ENCODE results near the gene COLGALT1.

DNA sequence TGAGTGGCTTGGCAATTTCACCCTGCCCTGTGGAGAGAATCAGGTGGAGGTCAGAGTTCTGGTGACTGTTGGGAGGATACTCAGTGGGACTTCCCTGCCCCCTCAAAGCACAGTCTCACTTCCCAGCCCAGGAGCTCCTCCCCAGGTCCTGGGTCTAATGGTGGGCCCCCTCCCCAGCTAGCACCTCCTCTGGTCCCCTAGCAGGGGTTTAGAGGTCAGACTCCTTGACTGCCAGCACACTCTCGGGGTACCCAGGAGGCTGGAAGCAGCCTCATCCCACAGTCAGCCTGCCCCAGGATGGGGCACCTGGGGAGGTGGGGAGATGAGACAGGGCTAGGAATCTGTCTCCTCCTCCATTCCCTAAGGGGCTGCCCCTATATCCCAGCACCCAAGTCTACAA is 65.2 kb downstream of the COLGALT1 start:
- TF ChIP-seq POLR2A (IDR thresholded peaks at IDR 0.05; ENCODE audit: borderline replicate concordance, extremely low read depth, insufficient read depth, insufficient read length): no peak
- TF ChIP-seq YY1 (IDR thresholded peaks at IDR 0.05; ENCODE audit: extremely low read depth, insufficient replicate concordance, low read depth, low read length): no peak
- TF ChIP-seq EGR1 (IDR thresholded peaks at IDR 0.05; ENCODE audit: low read depth): no peak
- TF ChIP-seq, protein P1, sequence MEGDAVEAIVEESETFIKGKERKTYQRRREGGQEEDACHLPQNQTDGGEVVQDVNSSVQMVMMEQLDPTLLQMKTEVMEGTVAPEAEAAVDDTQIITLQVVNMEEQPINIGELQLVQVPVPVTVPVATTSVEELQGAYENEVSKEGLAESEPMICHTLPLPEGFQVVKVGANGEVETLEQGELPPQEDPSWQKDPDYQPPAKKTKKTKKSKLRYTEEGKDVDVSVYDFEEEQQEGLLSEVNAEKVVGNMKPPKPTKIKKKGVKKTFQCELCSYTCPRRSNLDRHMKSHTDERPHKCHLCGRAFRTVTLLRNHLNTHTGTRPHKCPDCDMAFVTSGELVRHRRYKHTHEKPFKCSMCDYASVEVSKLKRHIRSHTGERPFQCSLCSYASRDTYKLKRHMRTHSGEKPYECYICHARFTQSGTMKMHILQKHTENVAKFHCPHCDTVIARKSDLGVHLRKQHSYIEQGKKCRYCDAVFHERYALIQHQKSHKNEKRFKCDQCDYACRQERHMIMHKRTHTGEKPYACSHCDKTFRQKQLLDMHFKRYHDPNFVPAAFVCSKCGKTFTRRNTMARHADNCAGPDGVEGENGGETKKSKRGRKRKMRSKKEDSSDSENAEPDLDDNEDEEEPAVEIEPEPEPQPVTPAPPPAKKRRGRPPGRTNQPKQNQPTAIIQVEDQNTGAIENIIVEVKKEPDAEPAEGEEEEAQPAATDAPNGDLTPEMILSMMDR (IDR thresholded peaks at IDR 0.05 in 2 of 3, conservative IDR thresholded peaks at IDR 0.05 in 1 of 3; ENCODE audit: borderline replicate concordance in 1 of 3, insufficient read depth in 1 of 3, low read depth in 2 of 3, low read length in 2 of 3): no peak
- TF ChIP-seq SRF (IDR thresholded peaks at IDR 0.05; ENCODE audit: low read depth): no peak
- no peak for TF ChIP-seq EZH2 (IDR thresholded peaks at IDR 0.05)
- TF ChIP-seq ELF1 (IDR thresholded peaks at IDR 0.05; ENCODE audit: borderline replicate concordance, low read depth): no peak
- TF ChIP-seq POLR2AphosphoS5 (IDR thresholded peaks at IDR 0.05; ENCODE audit: low read depth, low read length): no peak

Data from HCT116 (cell line).